ENCODE measurements around the gene ATP2B3. TPM values are rescaled to one million over a fixed set of nuclear protein-coding genes. Genes with fewer than 3 reads are reported as not detected.

ATP2B3 gene
- under 1 TPM; 0.17 to 0.32 (median 0.24) TPM for polyA plus RNA-seq (ENCODE audit: insufficient read length in 3 of 3)
- long read RNA-seq, donor 1, result 0 reads
- long read RNA-seq, donor 2, result 0 reads
- long read RNA-seq, donor 3, result 0 reads
- long read RNA-seq, donor 4, result 0 reads
- long read RNA-seq, donor 5, result 0 reads
- long read RNA-seq, donor 6, result 0 reads
- long read RNA-seq, donor 7, result 0 reads
- long read RNA-seq, donor 8, result 0 reads
- long read RNA-seq, donor 9, result 0 reads
- long read RNA-seq, donor 10, result 0 reads
- long read RNA-seq, donor 11, result 0 reads
- long read RNA-seq, donor 12, result 0 reads
- long read RNA-seq, donor 13, result 0 reads
- long read RNA-seq, donor 14, result 0 reads
- long read RNA-seq, donor 15, result 0 reads
- long read RNA-seq, donor 16, result 0 reads

GRCh38 chrX:153517423-153517822, at the start of gene ATP2B3:
Gene ATP2B3, plus strand, starts transcription at chrX:153517642. Its CDS starts 18,606 bp downstream, at chrX:153536248.
- no peak for DNase-seq (ENCODE audit: extremely low read depth in 1 of 11, low read depth in 9 of 11, low spot score in 4 of 11)

GRCh38 chrX:153468008-153468580, 49.3 kb upstream of the ATP2B3 start:
- no peak for DNase-seq (ENCODE audit: extremely low read depth in 1 of 11, low read depth in 9 of 11, low spot score in 4 of 11)

GRCh38 chrX:153469811-153470410, 47.5 kb upstream of the ATP2B3 start:
- no peak for DNase-seq (ENCODE audit: extremely low read depth in 1 of 11, low read depth in 9 of 11, low spot score in 4 of 11)

GRCh38 chrX:153470411-153471363, 46.8 kb upstream of the ATP2B3 start, which contains the start of gene HAUS7:
Gene HAUS7, minus strand, starts transcription at chrX:153470576. Its CDS starts 19 bp downstream, at chrX:153470557.
- DNase-seq (ENCODE audit: extremely low read depth in 1 of 11, low read depth in 9 of 11, low spot score in 4 of 11), result peak in 10 of 11 donors; percentile 61 to 86 (median 76)

GRCh38 chrX:153471663-153472280, 45.7 kb upstream of the ATP2B3 start:
- DNase-seq (ENCODE audit: extremely low read depth in 1 of 11, low read depth in 9 of 11, low spot score in 4 of 11), result no peak

GRCh38 chrX:153473126-153473525, 44.3 kb upstream of the ATP2B3 start:
- DNase-seq (ENCODE audit: extremely low read depth in 1 of 11, low read depth in 9 of 11, low spot score in 4 of 11), result no peak

- DNase-seq (ENCODE audit: extremely low read depth in 1 of 11, low read depth in 9 of 11, low spot score in 4 of 11), result no peak
Observed at GRCh38 chrX:153474266-153474665, 43.2 kb upstream of the ATP2B3 start.

- DNase-seq (ENCODE audit: extremely low read depth in 1 of 11, low read depth in 9 of 11, low spot score in 4 of 11), result no peak
Observed at GRCh38 chrX:153474718-153475117, 42.7 kb upstream of the ATP2B3 start.

GRCh38 chrX:153475271-153475670, 42.2 kb upstream of the ATP2B3 start:
- no peak for DNase-seq (ENCODE audit: extremely low read depth in 1 of 11, low read depth in 9 of 11, low spot score in 4 of 11)

GRCh38 chrX:153475751-153476281, 41.6 kb upstream of the ATP2B3 start:
- no peak for DNase-seq (ENCODE audit: extremely low read depth in 1 of 11, low read depth in 9 of 11, low spot score in 4 of 11)

GRCh38 chrX:153476666-153477363, 40.6 kb upstream of the ATP2B3 start:
- no peak for DNase-seq (ENCODE audit: extremely low read depth in 1 of 11, low read depth in 9 of 11, low spot score in 4 of 11)

GRCh38 chrX:153477364-153477857, 40.0 kb upstream of the ATP2B3 start:
- DNase-seq (ENCODE audit: extremely low read depth in 1 of 11, low read depth in 9 of 11, low spot score in 4 of 11), result no peak

- DNase-seq (ENCODE audit: extremely low read depth in 1 of 11, low read depth in 9 of 11, low spot score in 4 of 11), result no peak
Observed at GRCh38 chrX:153477901-153478300, 39.5 kb upstream of the ATP2B3 start.

- no peak for DNase-seq (ENCODE audit: extremely low read depth in 1 of 11, low read depth in 9 of 11, low spot score in 4 of 11)
Observed at GRCh38 chrX:153478746-153479145, 38.7 kb upstream of the ATP2B3 start.

GRCh38 chrX:153481043-153481442, 36.4 kb upstream of the ATP2B3 start:
- DNase-seq (ENCODE audit: extremely low read depth in 1 of 11, low read depth in 9 of 11, low spot score in 4 of 11), result no peak

GRCh38 chrX:153482376-153483015, 34.9 kb upstream of the ATP2B3 start:
- no peak for DNase-seq (ENCODE audit: extremely low read depth in 1 of 11, low read depth in 9 of 11, low spot score in 4 of 11)

GRCh38 chrX:153485396-153486080, 31.9 kb upstream of the ATP2B3 start:
- no peak for DNase-seq (ENCODE audit: extremely low read depth in 1 of 11, low read depth in 9 of 11, low spot score in 4 of 11)
